Caco-2 (cell line): ENCODE results near the gene SSC4D. TPM values are rescaled to one million over a fixed set of nuclear protein-coding genes. Genes with fewer than 3 reads are reported as not detected.

ENCODE experiments used
- BruUV-seq: library from RNA; stranded (reverse); fragments of 400-500 nt; replicated peaks from 2 replicates; lab custom pipeline; 2021; lab: Mats Ljungman, UMichigan
- CTCF ChIA-PET: fragments of 300-600 bp; sonication (Branson Sonifier 250); formaldehyde crosslinking; loops from one replicate; lab custom pipeline; 2022; ENCODE audit warnings: antibody characterized with exemption; lab: Charles Lee
- POLR2A ChIA-PET: fragments of 300-600 bp; sonication (Branson Sonifier 250); formaldehyde crosslinking; loops from one replicate; lab custom pipeline; 2022; ENCODE audit warnings: antibody characterized with exemption; lab: Charles Lee
- DNase-seq, 2 experiments: peaks; one replicate each; pipeline versions ENCODE4 v3.0.0 to v3.0.0-alpha.2; 2020 to 2022
- H3K27me3 ChIP-seq: replicated peaks from 2 replicates; pipeline ENCODE4 v1.6.0; 2011; ENCODE audit warnings: low read length; ENCODE audit not compliant: control insufficient read depth, insufficient read depth
- H3K36me3 ChIP-seq: 2 replicates; pipeline ENCODE4 v1.5.1; 2011; ENCODE audit warnings: low read length; ENCODE audit not compliant: control insufficient read depth, insufficient read depth
- H3K4me1 ChIP-seq: fragments of 250-450 bp; sonication (Bioruptor Pico); 2 replicates; pipeline ENCODE4 v1.5.1; 2020; ENCODE audit warnings: mild to moderate bottlenecking
- H3K4me3 ChIP-seq: 2 replicates; pipeline ENCODE4 v1.5.1; 2011; ENCODE audit warnings: low read depth, mild to moderate bottlenecking, control low read depth, low read length
- H3K9me3 ChIP-seq: fragments of 250-450 bp; sonication (Bioruptor Pico); 2 replicates; pipeline ENCODE4 v1.5.1; 2020; ENCODE audit warnings: mild to moderate bottlenecking, moderate library complexity
- H3K27ac Mint-ChIP-seq: one replicate; pipeline ENCODE4 v1.8.0; 2022; ENCODE audit warnings: mixed read lengths; ENCODE audit not compliant: unreplicated experiment
- H3K27me3 Mint-ChIP-seq: one replicate; pipeline ENCODE4 v1.8.0; 2022; ENCODE audit warnings: mixed read lengths; ENCODE audit not compliant: insufficient read depth, unreplicated experiment
- H3K36me3 Mint-ChIP-seq: one replicate; pipeline ENCODE4 v1.8.0; 2022; ENCODE audit warnings: mild to moderate bottlenecking, mixed read lengths; ENCODE audit not compliant: insufficient read depth, unreplicated experiment
- H3K4me1 Mint-ChIP-seq: one replicate; pipeline ENCODE4 v1.8.0; 2022; ENCODE audit warnings: low read depth, mixed read lengths; ENCODE audit not compliant: unreplicated experiment
- H3K4me3 Mint-ChIP-seq: one replicate; pipeline ENCODE4 v1.8.0; 2022; ENCODE audit warnings: mild to moderate bottlenecking, moderate library complexity, mixed read lengths; ENCODE audit not compliant: unreplicated experiment
- H3K9me3 Mint-ChIP-seq: one replicate; pipeline ENCODE4 v1.8.0; 2022; ENCODE audit warnings: mixed read lengths; ENCODE audit not compliant: unreplicated experiment
- CTCF ChIP-seq, 2 experiments: fragments of 200-600 bp in 1 of 2; IDR thresholded peaks; 1 replicate in 1 of 2; 2 replicates in 1 of 2; pipeline versions ENCODE4 v1.5.1 to v1.8.0; 2011 to 2022; ENCODE audit warnings: antibody characterized with exemption in 1 of 2, control low read depth in 1 of 2, inconsistent platforms in 1 of 2, low read depth in 1 of 2, low read length in 1 of 2, mild to moderate bottlenecking in 1 of 2, moderate library complexity in 1 of 2; ENCODE audit not compliant: insufficient read depth in 1 of 2, severe bottlenecking in 1 of 2, unreplicated experiment in 1 of 2
- intact Hi-C: fragments of 100-400 bp; cut with micrococcal nuclease; formaldehyde crosslinking; loops from one replicate; pipeline ENCODE4 v1.10.0; 2022; ENCODE audit not compliant: unreplicated experiment
- total RNA-seq: library from RNA; stranded (reverse); gene quantifications from 2 replicates; pipeline ENCODE4 v1.2.3, GENCODE V29; 2022

The SSC4D gene
- total RNA-seq, 1 experiment from 2014 or later: 1.6 TPM

GRCh38 chr7:76342222-76342621 is 67.3 kb downstream of the SSC4D start:
- ChIA-PET POLR2A (no interaction called here), CTCF (no interaction called here)
- peaks cover 98% of the 10 kb centered on the region for H3K36me3 Mint-ChIP-seq
- intact Hi-C loops: no loop called here
- Histone ChIP-seq H3K4me3 (no peak overlapping the region), H3K27me3 (no peaks in the 10 kb centered on the region), H3K36me3 (peaks cover 6% of the 10 kb centered on the region; the same call in 1 of the 2 replicates), H3K4me1 (0 out of 2 replicates have a peak, but pooled peaks cover 3% of the 10 kb centered on the region), H3K9me3 (no peaks in the 10 kb centered on the region)
- H3K27ac Mint-ChIP-seq: no peak overlapping the region
- DNase-seq: no peak
- no peaks in the 10 kb centered on the region for H3K27me3 Mint-ChIP-seq
- no peaks in the 10 kb centered on the region for H3K9me3 Mint-ChIP-seq
- H3K4me3 Mint-ChIP-seq: no peak overlapping the region
- no TSS peak for BruUV-seq
- no peak for TF ChIP-seq CTCF (IDR thresholded peaks at IDR 0.05; ENCODE audit: insufficient read depth in 1 of 2, low read depth in 1 of 2, low read length in 1 of 2, severe bottlenecking in 1 of 2, unreplicated experiment in 1 of 2)
- H3K4me1 Mint-ChIP-seq: peaks cover 23% of the 10 kb centered on the region

GRCh38 chr7:76340617-76341131 is 68.8 kb downstream of the SSC4D start:
- H3K27me3 ChIP-seq: no peaks in the 10 kb centered on the region
- no peaks in the 10 kb centered on the region for H3K9me3 ChIP-seq
- 0 out of 2 replicates have a peak, but pooled peaks cover 3% of the 10 kb centered on the region for H3K4me1 ChIP-seq
- no peaks in the 10 kb centered on the region for H3K27me3 Mint-ChIP-seq
- H3K36me3 ChIP-seq: peaks cover 6% of the 10 kb centered on the region; the same call in 1 of the 2 replicates
- no peak overlapping the region for H3K4me3 Mint-ChIP-seq
- peaks cover 14% of the 10 kb centered on the region for H3K4me1 Mint-ChIP-seq
- POLR2A ChIA-PET: no interaction called here
- no peak for DNase-seq
- no peaks in the 10 kb centered on the region for H3K9me3 Mint-ChIP-seq
- H3K4me3 ChIP-seq: no peak overlapping the region
- intact Hi-C loops: no loop called here
- no TSS peak for BruUV-seq
- CTCF ChIA-PET: no interaction called here
- TF ChIP-seq CTCF (IDR thresholded peaks at IDR 0.05; ENCODE audit: insufficient read depth in 1 of 2, low read depth in 1 of 2, low read length in 1 of 2, severe bottlenecking in 1 of 2, unreplicated experiment in 1 of 2): no peak
- peaks cover 98% of the 10 kb centered on the region for H3K36me3 Mint-ChIP-seq
- H3K27ac Mint-ChIP-seq: peak overlapping the region; percentile 23

Other genes starting within 250 kb of the SSC4D start
- gene SRRM3, start 207.8 kb downstream of the SSC4D start, total RNA-seq: 0.86 and 1.7 TPM in 2 replicates
- 82.1 and 89.1 TPM in 2 replicates for gene HSPB1, start 107.0 kb downstream of the SSC4D start, total RNA-seq
- 141 and 150 TPM in 2 replicates for gene YWHAG, start 50.7 kb downstream of the SSC4D start, total RNA-seq
- 3.2 and 5.5 TPM in 2 replicates for gene ZP3, start 15.3 kb upstream of the SSC4D start, total RNA-seq
- gene DTX2, start 52.0 kb upstream of the SSC4D start, total RNA-seq: 45.2 and 54.7 TPM in 2 replicates
- gene UPK3B, start 100.9 kb upstream of the SSC4D start, total RNA-seq: 5.3 and 9.1 TPM in 2 replicates
- gene SPDYE16, start 133.6 kb upstream of the SSC4D start, total RNA-seq: 0.34 and 0.44 TPM in 2 replicates
- gene POMZP3, start 217.6 kb upstream of the SSC4D start, total RNA-seq: 16.5 and 23.8 TPM in 2 replicates